Measurements from ENCODE around the gene SAP30L. TPM values are rescaled to one million over a fixed set of nuclear protein-coding genes. Genes with fewer than 3 reads are reported as not detected.

Gene SAP30L
- total RNA-seq, 2 donors from 2014 or later, result 20.4 to 32.8 TPM

DNA sequence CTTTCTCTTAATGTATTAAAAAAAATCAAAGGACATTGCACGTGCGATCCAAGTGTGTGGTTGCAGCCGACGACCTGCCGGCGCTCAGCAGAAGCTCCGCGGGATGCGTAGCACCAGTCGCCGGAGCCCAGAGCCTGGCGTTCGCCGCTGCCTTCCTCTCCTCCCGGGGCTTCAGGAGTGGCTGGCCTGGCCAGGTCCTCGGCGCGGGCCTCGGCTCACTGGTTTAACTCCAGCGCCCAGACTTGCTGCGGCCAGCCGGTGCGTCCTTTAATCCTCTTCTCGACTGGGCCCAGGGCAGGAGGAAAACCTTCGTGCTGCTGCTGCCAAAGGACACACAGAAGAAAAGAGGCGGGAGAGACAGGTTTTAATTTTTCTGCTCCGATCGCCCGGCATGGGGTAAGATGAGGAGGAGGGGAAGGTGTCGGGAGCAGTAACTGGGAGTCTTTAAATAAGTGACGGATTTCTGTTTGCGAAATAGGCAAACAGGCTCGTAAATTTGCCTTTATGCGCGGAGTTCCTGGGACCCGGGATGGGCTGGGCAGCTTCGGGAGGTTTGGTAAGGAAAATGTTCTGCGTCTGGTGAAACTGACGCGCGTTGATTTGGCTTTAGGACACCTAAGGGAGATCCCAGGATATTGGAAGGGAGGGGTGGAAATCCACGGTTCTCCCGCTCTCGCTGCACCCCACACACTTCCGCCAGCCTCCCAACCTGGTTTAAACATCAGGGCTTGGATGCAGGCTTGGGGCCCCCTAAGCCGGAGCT is 30.0 kb downstream of the SAP30L start:
- H3K4me3 Mint-ChIP-seq, result no peak overlapping the region
- H3K36me3 Mint-ChIP-seq, result no peaks in the 10 kb centered on the region
- peaks cover 32 to 33% of the 10 kb centered on the region in 2 donors for H3K4me1 Mint-ChIP-seq (ENCODE audit: low read depth in 2 of 2)
- DNase-seq (ENCODE audit: low spot score) (no peak), ATAC-seq (no peak)
- no peak overlapping the region for H3K27ac Mint-ChIP-seq
- H3K9me3 Mint-ChIP-seq, result no peaks in the 10 kb centered on the region
- H3K27me3 Mint-ChIP-seq, result peaks cover 55 to 77% of the 10 kb centered on the region in 2 donors

- Mint-ChIP-seq H3K9me3 (no peaks in the 10 kb centered on the region), H3K36me3 (no peaks in the 10 kb centered on the region), H3K4me1 (ENCODE audit: low read depth in 2 of 2) (peaks cover 32 to 33% of the 10 kb centered on the region in 2 donors), H3K27me3 (peaks cover 56 to 77% of the 10 kb centered on the region in 2 donors), H3K27ac (no peak overlapping the region), H3K4me3 (no peak overlapping the region)
- DNase-seq (ENCODE audit: low spot score), result no peak
- ATAC-seq, result no peak
Observed at GRCh38 chr5:154476354-154477205, 30.8 kb downstream of the SAP30L start.

- peaks cover 32 to 38% of the 10 kb centered on the region in 2 donors for H3K4me1 Mint-ChIP-seq (ENCODE audit: low read depth in 2 of 2)
- no peak overlapping the region for H3K4me3 Mint-ChIP-seq
- ATAC-seq (no peak), DNase-seq (ENCODE audit: low spot score) (no peak)
- no peaks in the 10 kb centered on the region for H3K36me3 Mint-ChIP-seq
- H3K27ac Mint-ChIP-seq, result no peak overlapping the region
- H3K9me3 Mint-ChIP-seq, result no peaks in the 10 kb centered on the region
- peaks cover 65 to 78% of the 10 kb centered on the region in 2 donors for H3K27me3 Mint-ChIP-seq
Observed at GRCh38 chr5:154477382-154478223, 31.8 kb downstream of the SAP30L start.

DNA sequence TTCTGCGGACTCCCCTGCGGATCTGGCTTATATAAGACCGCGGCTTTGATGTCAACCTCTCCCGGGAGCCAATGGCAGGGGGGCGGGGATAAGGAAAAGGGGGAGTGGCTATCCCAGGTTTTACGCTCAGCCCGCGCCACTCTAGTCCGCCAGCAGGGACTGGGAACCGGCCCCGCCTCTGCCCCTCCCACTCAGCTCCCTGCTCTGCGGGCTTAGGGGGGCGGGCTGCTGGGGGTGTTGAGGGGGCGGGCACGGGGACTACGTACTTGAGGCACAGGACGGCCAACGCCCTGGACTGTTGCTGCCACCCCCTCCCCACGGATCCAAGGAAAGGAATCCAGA is 32.4 kb downstream of the SAP30L start, which contains the start of gene HAND1:
TSS of gene HAND1 (minus strand) at position 4 of the 342 bp plus-strand sequence. CDS start 219 bp downstream, outside the sequence.
- no peaks in the 10 kb centered on the region for H3K36me3 Mint-ChIP-seq
- no peak for ATAC-seq
- DNase-seq (ENCODE audit: low spot score), result no peak
- no peak within 1 kb of the TSS for H3K4me3 Mint-ChIP-seq
- H3K27ac Mint-ChIP-seq, result no peak within 1 kb of the TSS
- peaks cover 32 to 39% of the 10 kb centered on the region in 2 donors for H3K4me1 Mint-ChIP-seq (ENCODE audit: low read depth in 2 of 2)
- no peaks in the 10 kb centered on the region for H3K9me3 Mint-ChIP-seq
- H3K27me3 Mint-ChIP-seq, result peaks cover 67 to 80% of the 10 kb centered on the region in 2 donors

GRCh38 chr5:154478752-154479159 is 33.0 kb downstream of the SAP30L start:
- H3K9me3 Mint-ChIP-seq, result no peaks in the 10 kb centered on the region
- H3K36me3 Mint-ChIP-seq, result no peaks in the 10 kb centered on the region
- H3K4me1 Mint-ChIP-seq (ENCODE audit: low read depth in 2 of 2), result peaks cover 32 to 38% of the 10 kb centered on the region in 2 donors
- H3K27ac Mint-ChIP-seq, result no peak overlapping the region
- DNase-seq (ENCODE audit: low spot score) (no peak), ATAC-seq (no peak)
- H3K4me3 Mint-ChIP-seq, result no peak overlapping the region
- H3K27me3 Mint-ChIP-seq, result peaks cover 70 to 80% of the 10 kb centered on the region in 2 donors

- Mint-ChIP-seq H3K4me3 (no peak overlapping the region), H3K9me3 (no peaks in the 10 kb centered on the region), H3K27me3 (peaks cover 69 to 80% of the 10 kb centered on the region in 2 donors), H3K4me1 (ENCODE audit: low read depth in 2 of 2) (peaks cover 26 to 34% of the 10 kb centered on the region in 2 donors), H3K27ac (no peak overlapping the region), H3K36me3 (no peaks in the 10 kb centered on the region)
- DNase-seq (ENCODE audit: low spot score) (no peak), ATAC-seq (no peak)
Observed at GRCh38 chr5:154479160-154479943, 33.6 kb downstream of the SAP30L start.

GRCh38 chr5:154479944-154480750 is 34.4 kb downstream of the SAP30L start:
- Mint-ChIP-seq H3K36me3 (no peaks in the 10 kb centered on the region), H3K4me3 (no peak overlapping the region), H3K27me3 (peaks cover 64 to 80% of the 10 kb centered on the region in 2 donors), H3K27ac (no peak overlapping the region), H3K4me1 (ENCODE audit: low read depth in 2 of 2) (peaks cover 19 to 26% of the 10 kb centered on the region in 2 donors), H3K9me3 (no peaks in the 10 kb centered on the region)
- ATAC-seq, result peak in 1 of 2 donors; percentile 21
- DNase-seq (ENCODE audit: low spot score), result no peak

GRCh38 chr5:154480847-154481246 is 35.0 kb downstream of the SAP30L start:
- Mint-ChIP-seq H3K4me1 (ENCODE audit: low read depth in 2 of 2) (peaks cover 22 to 24% of the 10 kb centered on the region in 2 donors), H3K4me3 (no peak overlapping the region), H3K36me3 (no peaks in the 10 kb centered on the region), H3K9me3 (no peaks in the 10 kb centered on the region), H3K27me3 (peaks cover 67 to 80% of the 10 kb centered on the region in 2 donors), H3K27ac (no peak overlapping the region)
- DNase-seq (ENCODE audit: low spot score), result no peak
- ATAC-seq, result no peak

- no peak for ATAC-seq
- Mint-ChIP-seq H3K36me3 (no peaks in the 10 kb centered on the region), H3K9me3 (no peaks in the 10 kb centered on the region), H3K27ac (no peak overlapping the region), H3K27me3 (peaks cover 70 to 83% of the 10 kb centered on the region in 2 donors), H3K4me1 (ENCODE audit: low read depth in 2 of 2) (peaks cover 18 to 26% of the 10 kb centered on the region in 2 donors), H3K4me3 (no peak overlapping the region)
- no peak for DNase-seq (ENCODE audit: low spot score)
Observed at GRCh38 chr5:154481584-154482381, 36.0 kb downstream of the SAP30L start.

DNA sequence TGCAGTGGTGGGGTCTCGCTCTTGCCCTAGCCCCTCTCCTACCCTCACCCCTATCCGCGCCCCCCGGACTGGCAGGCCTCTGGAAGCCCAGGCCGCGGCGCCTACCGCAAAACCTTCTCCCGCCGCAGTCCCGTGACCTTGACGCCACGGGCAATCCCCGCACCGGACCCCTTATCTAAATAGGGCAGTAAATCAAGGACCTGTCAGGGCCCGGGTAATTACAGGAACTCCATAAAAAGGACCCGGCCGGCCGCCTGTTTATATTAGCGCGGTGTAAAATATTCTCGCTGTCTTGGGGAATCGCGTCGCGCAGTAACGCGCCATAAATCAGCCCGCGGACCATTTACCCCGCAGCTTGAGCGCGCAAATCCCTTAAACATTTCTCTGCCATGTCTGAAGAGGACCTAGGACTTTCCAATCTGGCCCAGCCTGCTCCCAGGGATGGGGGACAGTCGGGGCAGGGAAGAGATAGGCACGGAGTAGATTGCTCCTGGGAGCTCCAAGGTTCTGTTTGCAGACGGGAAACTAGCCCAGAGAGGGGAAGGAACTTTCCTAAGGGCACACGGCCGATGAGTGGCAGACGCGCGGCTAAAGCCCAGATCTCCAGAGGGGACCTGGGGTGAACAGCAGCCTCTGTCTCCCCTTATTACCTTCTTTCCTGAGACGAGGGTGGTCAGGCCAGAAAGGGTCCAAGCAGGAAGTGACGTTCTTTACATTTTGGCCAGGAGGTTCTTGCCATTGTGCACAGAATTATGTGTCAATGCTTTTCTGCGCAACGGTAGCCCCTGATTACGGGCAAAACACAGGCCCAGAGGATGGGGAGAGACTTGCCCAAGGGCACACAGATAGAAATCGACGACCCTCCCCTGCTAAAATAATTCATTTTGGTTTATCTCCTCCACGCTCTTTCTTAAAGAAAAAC is 37.0 kb downstream of the SAP30L start:
- DNase-seq (ENCODE audit: low spot score) (peak; percentile 13), ATAC-seq (no peak)
- H3K4me3 Mint-ChIP-seq, result no peak overlapping the region
- no peaks in the 10 kb centered on the region for H3K36me3 Mint-ChIP-seq
- H3K4me1 Mint-ChIP-seq (ENCODE audit: low read depth in 2 of 2), result peaks cover 13 to 20% of the 10 kb centered on the region in 2 donors
- no peaks in the 10 kb centered on the region for H3K9me3 Mint-ChIP-seq
- peaks cover 68 to 85% of the 10 kb centered on the region in 2 donors for H3K27me3 Mint-ChIP-seq
- H3K27ac Mint-ChIP-seq, result no peak overlapping the region
